WERI-Rb-1 (cell line): Measurements from ENCODE around the gene ZNF846.
A peak's percentile ranks its signal among the peaks of the same experiment; 100 is the strongest.

Experiments used
- DNase-seq: peaks from one replicate; pipeline ENCODE4 v3.0.0-alpha.2; 2020
- H3K27ac ChIP-seq: fragments of 250-450 bp; sonication (Bioruptor Pico); 2 replicates; pipeline ENCODE4 v1.5.1; 2020; ENCODE audit warnings: mild to moderate bottlenecking, moderate library complexity
- H3K27me3 ChIP-seq: fragments of 250-450 bp; sonication (Bioruptor Pico); 2 replicates; pipeline ENCODE4 v1.5.1; 2021; ENCODE audit warnings: mild to moderate bottlenecking, low read depth, moderate library complexity; ENCODE audit not compliant: insufficient read depth, severe bottlenecking
- H3K36me3 ChIP-seq: fragments of 250-450 bp; sonication (Bioruptor Pico); 2 replicates; pipeline ENCODE4 v1.5.1; 2020; ENCODE audit warnings: mild to moderate bottlenecking, moderate library complexity
- H3K4me3 ChIP-seq: 2 replicates; pipeline ENCODE4 v1.5.1; 2011; ENCODE audit warnings: low read depth, mild to moderate bottlenecking, control low read depth, low read length
- H3K9me3 ChIP-seq: fragments of 250-450 bp; sonication (Bioruptor Pico); 2 replicates; pipeline ENCODE4 v1.5.1; 2021; ENCODE audit warnings: mild to moderate bottlenecking, moderate library complexity; ENCODE audit not compliant: severe bottlenecking
- TF ChIP-seq, protein P1 (sequence below): IDR thresholded peaks from 2 replicates; pipeline ENCODE4 v1.5.1; 2011; ENCODE audit warnings: low read depth, mild to moderate bottlenecking, control low read depth, inconsistent platforms, low read length

The ZNF846 gene

DNA sequence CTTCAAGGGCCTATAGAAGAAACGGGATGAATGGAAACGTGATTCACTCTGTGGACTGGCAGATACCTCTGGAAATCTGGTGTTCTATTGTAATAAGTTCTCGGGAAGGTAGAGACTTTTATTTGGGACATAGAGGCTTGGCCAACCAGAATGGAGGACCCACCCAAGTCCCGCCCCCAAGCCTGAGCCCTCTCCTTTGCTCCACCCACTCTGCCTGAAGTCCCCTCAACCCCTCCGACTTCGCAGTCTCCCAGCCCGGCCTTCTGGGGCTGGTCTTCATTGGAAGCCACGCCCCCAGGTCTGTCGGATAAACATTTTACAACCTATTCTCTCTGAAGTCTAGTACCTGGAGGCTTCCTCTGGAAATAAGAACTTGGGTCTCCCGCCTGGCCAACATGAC is 33.4 kb upstream of the ZNF846 start:
- Histone ChIP-seq H3K4me3 (no peak overlapping the region), H3K27ac (no peak overlapping the region)
- no peak for DNase-seq

DNA sequence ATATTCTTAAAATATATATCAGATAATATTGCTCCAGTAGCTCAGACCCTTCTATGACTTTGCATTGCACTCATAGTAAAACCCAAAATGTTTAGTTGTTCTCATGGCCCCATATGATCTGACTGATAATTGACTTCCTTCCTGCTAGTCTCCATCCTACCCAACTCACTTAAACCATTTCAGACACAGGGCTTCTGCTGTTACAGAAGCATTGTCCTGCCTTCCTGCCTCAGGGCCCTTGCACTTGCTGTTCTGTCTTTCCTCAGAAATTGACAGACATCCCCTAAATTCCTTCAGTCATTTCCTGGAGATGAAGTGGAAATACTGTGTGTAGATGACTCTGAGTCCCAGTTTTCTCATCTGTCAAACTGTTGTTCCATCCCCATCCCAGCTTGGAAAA is 30.6 kb upstream of the ZNF846 start:
- no peaks in the 10 kb centered on the region for H3K36me3 ChIP-seq
- no peak overlapping the region for H3K27ac ChIP-seq
- no peak overlapping the region for H3K4me3 ChIP-seq
- no peaks in the 10 kb centered on the region for H3K9me3 ChIP-seq
- TF ChIP-seq, protein P1, sequence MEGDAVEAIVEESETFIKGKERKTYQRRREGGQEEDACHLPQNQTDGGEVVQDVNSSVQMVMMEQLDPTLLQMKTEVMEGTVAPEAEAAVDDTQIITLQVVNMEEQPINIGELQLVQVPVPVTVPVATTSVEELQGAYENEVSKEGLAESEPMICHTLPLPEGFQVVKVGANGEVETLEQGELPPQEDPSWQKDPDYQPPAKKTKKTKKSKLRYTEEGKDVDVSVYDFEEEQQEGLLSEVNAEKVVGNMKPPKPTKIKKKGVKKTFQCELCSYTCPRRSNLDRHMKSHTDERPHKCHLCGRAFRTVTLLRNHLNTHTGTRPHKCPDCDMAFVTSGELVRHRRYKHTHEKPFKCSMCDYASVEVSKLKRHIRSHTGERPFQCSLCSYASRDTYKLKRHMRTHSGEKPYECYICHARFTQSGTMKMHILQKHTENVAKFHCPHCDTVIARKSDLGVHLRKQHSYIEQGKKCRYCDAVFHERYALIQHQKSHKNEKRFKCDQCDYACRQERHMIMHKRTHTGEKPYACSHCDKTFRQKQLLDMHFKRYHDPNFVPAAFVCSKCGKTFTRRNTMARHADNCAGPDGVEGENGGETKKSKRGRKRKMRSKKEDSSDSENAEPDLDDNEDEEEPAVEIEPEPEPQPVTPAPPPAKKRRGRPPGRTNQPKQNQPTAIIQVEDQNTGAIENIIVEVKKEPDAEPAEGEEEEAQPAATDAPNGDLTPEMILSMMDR = no peak
- no peak for DNase-seq
- H3K27me3 ChIP-seq = no peaks in the 10 kb centered on the region

More for the DNA sequence above, 33.4 kb upstream of the ZNF846 start:
- no peaks in the 10 kb centered on the region for H3K9me3 ChIP-seq
- H3K27me3 ChIP-seq = no peaks in the 10 kb centered on the region
- TF ChIP-seq, protein P1 = no peak
- no peaks in the 10 kb centered on the region for H3K36me3 ChIP-seq

GRCh38 chr19:9797871-9798270 is 29.3 kb upstream of the ZNF846 start:
- H3K4me3 ChIP-seq = no peak overlapping the region
- H3K27me3 ChIP-seq = no peaks in the 10 kb centered on the region
- H3K9me3 ChIP-seq = no peaks in the 10 kb centered on the region
- no peak for DNase-seq
- TF ChIP-seq, protein P1 = no peak
- H3K36me3 ChIP-seq = no peaks in the 10 kb centered on the region; the same call in 1 of the 2 replicates
- H3K27ac ChIP-seq = no peak overlapping the region

DNA sequence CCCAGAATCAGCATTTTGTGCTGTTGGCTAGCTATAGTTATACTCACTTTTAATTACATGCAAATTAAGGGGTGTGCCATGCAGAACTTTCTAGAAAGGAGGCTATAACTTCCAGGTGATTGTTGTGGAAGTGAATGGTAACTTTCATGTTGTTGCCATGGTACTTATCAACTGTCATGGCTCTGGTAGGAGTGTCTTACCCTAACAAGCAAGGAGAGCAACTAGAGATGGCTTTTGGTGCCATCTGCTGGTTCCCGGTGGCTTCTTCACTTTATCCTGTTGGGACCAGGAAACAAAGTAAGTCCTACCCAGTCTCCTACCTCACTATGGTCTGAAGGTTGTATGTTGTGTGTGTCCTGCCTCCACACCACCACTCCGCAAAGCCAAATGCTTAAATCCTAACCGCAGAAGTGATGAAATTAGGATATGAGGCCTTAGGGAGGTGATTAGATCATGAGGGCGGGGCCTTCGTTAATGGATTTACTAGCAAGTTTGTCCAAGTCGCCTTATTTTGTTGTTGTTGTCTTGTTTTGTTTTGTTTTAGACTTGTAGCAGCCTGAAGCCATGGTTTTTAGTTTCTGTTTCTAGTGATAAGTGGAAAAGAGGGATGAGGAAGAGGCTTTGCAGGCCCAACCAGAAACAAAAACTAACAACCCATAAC is 27.7 kb upstream of the ZNF846 start:
- Histone ChIP-seq H3K27ac (no peak overlapping the region), H3K27me3 (no peaks in the 10 kb centered on the region), H3K36me3 (no peaks in the 10 kb centered on the region; the same call in 1 of the 2 replicates), H3K4me3 (no peak overlapping the region), H3K9me3 (no peaks in the 10 kb centered on the region)
- DNase-seq = peak; percentile 85
- TF ChIP-seq, protein P1 = peak; percentile 92

DNA sequence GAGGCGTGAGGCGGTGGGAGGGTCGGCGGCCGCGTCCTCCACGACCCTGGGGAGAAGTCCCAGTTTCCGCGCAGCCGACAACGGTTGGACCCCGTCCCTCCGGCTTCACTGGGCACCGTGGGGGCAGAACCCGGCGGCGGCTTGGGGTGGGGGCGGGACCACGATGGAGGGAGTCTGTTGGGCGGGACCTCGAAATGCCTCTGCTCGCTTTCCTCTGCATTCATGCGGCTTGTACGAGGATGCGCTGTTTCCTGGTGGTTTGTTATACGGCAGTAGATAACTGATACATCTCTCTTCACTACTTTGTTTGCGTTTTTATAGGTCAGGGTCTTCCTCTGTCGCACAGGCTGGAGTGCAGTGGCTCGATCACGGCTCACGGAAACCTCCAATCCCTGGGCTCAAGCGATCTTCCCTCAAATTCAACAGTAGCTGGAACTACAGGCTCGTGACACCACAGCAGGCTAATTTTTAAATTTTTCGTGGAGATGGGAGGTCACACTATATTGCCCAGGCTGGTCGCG is 24.6 kb upstream of the ZNF846 start:
- DNase-seq = peak; percentile 63
- Histone ChIP-seq H3K9me3 (no peaks in the 10 kb centered on the region), H3K27me3 (no peaks in the 10 kb centered on the region), H3K36me3 (no peaks in the 10 kb centered on the region; the same call in 1 of the 2 replicates), H3K4me3 (peak overlapping the region; percentile 93), H3K27ac (peak overlapping the region; percentile 80)
- TF ChIP-seq, protein P1 = no peak
